GM18508 (cell line): ENCODE measurements around the gene PROSER2.

Source experiments
- ATAC-seq: cut with Tn5 transposase; IDR thresholded peaks from one replicate; pipeline ENCODE4 v1.9.1; 2021; ENCODE audit warnings: moderate number of reproducible peaks; ENCODE audit not compliant: insufficient read depth, unreplicated experiment

The PROSER2 gene

GRCh38 chr10:11899067-11899876 is 76.1 kb downstream of the PROSER2 start:
- ATAC-seq: no peak

DNA sequence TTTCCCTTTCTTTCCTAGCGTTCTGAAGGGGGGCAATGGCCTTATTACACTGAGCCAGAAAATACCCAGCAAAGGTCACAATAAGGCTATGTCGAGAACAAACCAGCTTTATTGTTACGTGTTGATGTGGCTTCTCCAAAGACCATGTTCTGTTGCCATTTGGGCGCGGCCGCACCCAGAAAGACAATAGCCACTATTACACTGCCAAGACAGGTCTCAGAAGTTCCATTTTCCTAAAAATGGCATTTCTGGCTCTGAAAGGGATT is 77.8 kb downstream of the PROSER2 start:
- ATAC-seq: no peak

DNA sequence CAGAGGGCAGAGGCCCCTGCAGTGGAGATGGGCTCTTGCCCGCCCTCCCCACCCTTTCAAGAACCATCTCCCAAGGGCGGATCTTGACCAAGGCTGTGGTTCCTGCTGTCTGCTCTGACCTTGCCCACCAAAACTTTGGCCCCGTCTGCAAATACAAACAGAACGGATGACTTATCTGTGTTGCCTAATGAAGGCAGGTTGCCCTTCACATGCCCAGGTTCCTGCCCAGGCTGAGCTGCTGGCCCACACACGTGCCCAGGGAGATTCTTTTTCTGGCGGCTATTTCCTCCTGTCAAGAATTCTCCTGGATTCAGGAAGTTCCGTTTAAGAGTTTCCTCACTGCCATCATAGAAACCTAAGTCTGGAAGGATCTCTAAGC is 78.3 kb downstream of the PROSER2 start:
- no peak for ATAC-seq

- no peak for ATAC-seq
Measured at GRCh38 chr10:11901833-11902475, 78.8 kb downstream of the PROSER2 start.

DNA sequence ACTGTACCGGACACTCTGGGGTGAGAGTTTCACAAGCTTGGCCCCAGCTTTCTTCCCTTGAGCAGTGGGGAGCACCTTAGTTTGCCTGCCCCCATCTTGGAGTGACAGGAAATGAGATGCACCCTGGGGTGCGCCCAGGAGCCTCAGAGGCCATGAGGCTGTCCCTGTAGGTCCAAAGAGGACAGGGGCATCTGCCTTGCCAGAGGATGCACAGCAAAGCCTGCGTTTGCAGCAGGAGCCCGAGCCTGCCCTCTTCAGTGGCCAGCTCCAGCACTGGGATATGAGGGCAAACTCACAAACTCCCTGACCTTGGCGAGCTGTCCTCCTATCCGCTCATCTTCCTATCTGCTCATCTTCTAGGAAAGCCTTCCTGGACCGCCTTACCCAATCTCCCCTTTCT is 79.5 kb downstream of the PROSER2 start:
- ATAC-seq: no peak

DNA sequence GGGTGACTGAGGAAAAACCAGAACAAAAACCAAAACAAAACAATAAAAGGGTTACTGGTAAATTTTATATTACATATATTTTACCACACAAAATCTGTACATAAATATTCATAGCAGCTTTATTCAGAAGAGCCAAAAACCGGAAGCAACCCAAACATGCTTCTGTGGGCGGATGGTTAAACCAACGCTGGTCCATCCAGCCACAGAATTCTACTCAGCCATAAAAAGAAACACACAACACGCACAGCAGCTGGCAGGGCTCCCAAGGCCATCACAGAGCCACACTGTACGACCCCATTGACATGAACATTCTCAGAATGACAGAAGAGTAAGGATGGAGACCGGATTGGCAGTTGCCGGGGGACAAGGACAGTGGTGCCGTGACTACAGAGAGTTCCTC is 83.6 kb downstream of the PROSER2 start:
- no peak for ATAC-seq

DNA sequence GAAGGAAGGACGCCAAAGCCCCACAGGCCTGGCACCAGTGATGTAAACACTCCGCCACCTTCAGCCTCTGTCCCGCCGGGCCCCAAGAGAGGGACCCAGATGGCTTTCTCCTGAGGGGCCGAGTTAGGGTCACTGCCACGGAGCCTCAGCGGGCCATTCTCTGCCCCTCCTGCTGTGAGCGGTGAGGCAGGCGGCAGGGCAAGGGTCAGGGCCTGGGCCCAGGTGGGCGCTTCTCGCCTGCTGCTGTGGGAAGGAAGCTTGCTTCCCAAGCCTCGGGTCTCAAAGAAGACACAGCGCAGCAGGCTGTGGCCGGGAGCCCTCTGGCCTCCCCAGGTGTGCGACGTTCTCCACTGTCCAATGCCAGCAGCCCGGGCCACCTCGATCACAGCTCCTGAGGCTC is 84.8 kb downstream of the PROSER2 start:
- no peak for ATAC-seq

DNA sequence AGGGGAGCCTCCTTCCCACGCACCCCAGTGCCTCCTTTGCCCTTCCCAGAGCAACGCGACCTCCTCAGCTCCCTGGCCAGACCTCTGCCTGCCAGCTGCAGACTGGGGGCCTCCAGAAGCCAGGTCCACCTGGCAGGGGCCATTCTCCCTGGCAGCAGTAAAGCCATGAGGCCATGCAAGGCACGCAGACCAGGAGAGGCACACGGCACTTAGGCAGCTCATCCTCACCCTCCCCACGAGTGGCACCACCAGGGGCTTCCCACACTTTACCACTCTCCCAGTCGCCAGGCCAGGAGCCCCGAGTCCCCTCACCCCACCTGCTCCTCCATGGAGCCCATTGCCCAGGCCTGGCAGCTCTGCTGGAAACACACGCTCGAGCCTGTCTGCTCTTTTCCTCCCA is 85.4 kb downstream of the PROSER2 start:
- ATAC-seq: no peak

DNA sequence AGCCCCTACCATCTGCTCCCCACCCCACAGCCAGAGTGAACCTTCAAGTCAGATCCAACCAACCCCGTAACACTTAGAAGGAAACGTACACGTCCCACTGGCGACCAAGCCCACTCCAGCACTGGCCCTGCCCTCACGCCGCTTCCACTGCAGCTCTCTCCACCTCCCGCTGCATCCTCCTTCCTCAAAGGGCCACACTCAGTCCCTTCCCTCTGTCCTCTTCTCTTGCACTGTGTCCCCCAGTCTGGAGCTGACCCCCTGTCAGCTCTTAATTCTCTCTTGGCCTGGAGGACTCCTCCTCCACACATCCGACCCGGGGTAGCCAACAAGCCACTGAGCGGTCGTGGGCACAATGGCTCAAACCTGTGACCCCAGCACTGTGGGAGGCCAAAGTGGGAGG is 85.8 kb downstream of the PROSER2 start:
- ATAC-seq: no peak

DNA sequence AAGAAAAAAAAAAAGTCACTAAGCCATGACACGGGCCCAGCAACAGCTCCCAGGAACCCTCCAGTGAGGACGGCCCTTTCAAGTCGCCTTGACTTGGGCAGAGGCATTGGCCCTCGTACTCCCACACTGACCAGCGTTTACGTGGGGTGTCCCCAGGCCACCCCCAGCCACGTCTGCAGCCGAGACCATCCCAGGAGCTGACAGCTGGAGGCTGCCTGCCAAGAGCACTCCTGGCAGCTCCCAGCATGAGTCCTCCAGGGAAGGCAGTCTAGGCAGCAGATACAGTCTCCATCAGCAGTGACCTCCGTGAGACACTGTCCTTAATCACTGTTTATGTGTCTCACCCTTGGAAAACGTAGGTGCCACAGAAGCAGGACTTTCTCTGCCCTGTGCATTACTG is 86.5 kb downstream of the PROSER2 start:
- ATAC-seq: no peak

GRCh38 chr10:11910102-11910501 is 86.9 kb downstream of the PROSER2 start:
- no peak for ATAC-seq

- no peak for ATAC-seq
Measured at GRCh38 chr10:11913079-11913641, 90.0 kb downstream of the PROSER2 start.

DNA sequence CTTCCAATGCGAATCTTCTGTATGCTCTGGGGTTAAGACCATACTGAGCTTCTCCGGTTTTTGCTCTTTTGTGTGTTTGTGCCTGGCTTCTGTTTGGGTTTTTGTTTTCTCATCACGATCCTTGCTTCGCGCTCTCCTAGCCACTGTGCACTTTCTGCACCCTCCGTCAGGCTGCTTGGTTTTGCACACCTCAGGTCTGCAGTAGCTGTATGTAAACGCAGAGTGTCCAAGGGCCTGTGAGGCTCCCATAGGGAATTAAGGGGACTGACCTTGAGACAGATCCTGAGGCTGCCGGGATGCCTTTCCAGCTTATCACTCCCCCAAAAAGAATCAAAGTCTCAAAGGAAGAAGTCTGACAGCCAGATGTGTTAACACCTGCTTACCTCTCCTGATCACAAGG is 95.2 kb downstream of the PROSER2 start:
- ATAC-seq: no peak

- no peak for ATAC-seq
Measured at GRCh38 chr10:11919271-11919670, 96.1 kb downstream of the PROSER2 start.
